ENCODE data around the gene HS3ST5.

Gene HS3ST5, protein sequence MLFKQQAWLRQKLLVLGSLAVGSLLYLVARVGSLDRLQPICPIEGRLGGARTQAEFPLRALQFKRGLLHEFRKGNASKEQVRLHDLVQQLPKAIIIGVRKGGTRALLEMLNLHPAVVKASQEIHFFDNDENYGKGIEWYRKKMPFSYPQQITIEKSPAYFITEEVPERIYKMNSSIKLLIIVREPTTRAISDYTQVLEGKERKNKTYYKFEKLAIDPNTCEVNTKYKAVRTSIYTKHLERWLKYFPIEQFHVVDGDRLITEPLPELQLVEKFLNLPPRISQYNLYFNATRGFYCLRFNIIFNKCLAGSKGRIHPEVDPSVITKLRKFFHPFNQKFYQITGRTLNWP

DNA sequence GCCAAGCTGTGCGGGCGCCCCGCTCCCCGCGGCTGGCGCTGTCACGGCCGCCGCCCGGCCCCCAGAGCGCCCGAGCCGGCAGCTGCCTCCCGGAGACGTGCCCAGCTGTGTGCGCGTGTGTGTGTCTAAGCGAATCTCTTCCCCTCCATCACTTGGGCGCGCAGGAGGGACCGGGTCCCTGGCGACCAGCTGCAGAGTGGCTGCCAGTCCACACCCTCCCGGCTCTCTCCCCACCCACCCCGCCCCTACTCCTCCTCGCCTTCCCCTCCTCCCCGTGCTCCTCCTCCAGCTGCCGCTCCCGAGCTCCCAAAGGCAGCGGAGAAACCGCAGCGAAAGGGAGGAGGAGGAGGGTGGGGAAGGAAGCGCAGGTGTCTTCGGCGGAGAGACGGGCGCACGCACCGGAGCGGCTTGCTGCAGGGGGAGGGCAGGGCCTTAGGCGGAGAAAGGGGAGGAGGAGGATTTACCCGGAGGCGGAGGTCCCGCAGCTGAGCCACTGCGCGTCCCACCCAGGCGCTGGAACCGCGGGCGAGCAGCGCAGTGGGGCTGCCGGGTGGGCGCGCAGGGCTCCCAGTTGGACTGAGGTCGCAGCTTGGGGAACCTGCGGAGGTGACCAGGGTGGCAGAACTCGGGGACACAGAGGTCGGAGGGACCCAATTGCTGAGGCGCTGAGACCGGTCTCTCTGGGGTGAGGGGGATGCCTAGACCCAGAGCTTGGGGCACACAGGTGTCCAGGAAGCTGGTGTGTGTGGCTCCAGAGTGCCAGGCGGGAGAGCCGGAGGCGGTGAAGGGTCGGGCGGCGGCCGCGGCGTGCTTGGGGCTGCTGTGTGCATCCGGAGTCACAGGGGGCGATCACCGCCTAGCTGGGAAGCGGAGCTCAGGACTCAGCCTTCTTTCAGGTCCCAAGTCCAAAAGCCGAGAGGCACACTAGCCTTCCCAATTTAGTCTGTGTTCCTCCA, at the start of gene HS3ST5:
Gene HS3ST5, minus strand, starts transcription at position 198 of the 956 bp plus-strand sequence. CDS start 280,178 bp downstream, outside the sequence.
- no peak for DNase-seq (ENCODE audit: low read depth)

DNA sequence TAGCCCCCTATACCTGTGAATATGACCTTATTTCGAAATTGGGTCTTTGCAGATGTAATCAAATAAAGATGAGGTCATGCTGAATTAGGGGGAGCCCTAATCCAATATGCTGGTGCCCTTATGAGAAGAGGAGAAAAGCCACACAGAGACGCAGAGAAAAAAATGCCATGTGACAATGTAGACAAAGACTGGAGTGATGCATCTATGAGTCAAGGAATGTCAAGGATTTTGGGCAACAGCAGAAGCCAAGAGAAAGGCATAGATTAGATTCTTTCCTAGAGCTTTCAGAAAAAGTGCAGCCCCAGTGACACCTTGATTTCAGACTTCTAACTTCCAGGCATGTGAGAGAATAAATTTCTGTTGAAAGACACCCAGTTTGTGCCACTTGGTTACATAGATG, 47.4 kb upstream of the HS3ST5 start:
- DNase-seq (ENCODE audit: low read depth), result peak; percentile 48

DNA sequence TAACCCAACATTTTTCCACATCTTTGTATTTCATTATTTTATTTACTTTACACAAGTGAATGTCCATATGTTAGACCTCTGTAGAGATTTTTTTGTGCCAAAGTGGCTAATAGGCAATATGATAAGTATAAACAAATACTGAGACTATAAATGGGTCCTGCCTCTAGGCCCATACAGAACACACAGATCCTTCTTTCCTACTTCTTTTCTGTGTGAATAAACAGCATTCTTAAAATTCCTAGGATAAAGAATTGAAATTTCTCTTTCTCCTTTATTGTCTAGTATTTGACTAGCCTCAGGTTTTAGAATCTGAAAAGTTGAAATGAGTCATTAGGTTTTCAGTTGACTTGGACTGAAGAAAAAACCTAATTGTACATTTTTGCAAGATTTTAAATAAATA, 46.3 kb upstream of the HS3ST5 start:
- DNase-seq (ENCODE audit: low read depth), result no peak

DNA sequence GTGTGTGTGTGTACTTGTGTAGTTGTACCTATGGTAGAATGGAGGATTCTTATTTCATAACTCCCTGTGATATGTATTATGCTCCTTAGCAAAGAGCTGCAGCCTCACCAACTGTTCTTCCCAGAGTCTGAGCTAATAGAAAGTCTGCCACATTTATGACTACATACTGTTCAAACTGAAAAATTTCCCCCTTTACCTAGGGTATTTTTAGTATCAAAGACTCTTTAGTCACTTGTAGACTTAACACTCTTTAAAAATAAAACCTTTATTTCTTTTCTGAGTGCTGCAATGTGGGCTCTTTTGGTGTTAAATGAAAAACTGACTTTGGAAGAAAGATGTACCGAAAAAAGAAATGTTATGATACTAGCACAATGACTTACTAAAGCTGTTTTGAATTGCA, 39.6 kb upstream of the HS3ST5 start:
- no peak for DNase-seq (ENCODE audit: low read depth)

DNA sequence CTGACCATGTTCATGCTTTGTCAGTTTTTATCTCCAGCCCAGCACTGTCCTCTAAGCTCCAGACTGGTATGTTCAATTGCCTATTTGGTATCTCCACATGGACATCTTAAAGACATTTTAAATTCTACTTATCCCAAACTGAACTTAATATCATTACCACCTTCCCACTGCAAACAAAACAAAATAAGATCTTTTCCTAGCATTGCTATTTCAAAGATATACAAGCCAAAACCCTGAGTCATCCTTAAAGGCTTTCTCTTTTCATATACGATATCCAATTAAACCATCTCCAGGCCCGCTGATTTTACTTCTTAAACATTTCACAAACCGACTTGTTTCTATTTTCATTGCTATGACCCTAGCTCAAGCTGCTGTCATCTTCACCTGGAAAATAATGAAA, 35.1 kb upstream of the HS3ST5 start:
- no peak for DNase-seq (ENCODE audit: low read depth)

DNA sequence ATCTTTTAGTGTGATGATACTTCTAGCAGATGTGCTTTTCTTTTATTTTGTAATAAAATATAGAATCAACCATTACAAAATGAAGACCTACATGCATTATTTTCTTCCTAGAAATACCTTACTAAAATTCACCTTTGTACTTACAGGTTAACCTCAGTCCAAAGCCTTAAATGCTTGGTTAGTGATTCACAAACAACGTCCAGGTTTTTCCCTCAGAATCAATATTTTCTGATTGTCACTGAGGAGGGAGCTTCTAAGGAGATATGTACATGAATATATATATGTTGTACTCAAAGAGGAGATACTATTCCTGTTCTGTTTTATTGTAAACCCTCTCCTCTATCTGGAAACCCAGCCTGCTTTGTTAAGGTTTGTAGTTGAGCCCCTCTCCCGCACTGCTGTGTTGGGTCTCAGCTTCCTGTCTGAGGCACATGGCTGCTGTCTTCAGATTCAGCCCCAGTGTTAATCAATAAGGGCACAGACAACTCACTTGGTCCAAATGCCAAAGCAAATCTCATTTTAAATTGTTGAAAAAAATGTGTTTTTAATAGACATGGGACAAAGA, 33.9 kb upstream of the HS3ST5 start:
- no peak for DNase-seq (ENCODE audit: low read depth)

DNA sequence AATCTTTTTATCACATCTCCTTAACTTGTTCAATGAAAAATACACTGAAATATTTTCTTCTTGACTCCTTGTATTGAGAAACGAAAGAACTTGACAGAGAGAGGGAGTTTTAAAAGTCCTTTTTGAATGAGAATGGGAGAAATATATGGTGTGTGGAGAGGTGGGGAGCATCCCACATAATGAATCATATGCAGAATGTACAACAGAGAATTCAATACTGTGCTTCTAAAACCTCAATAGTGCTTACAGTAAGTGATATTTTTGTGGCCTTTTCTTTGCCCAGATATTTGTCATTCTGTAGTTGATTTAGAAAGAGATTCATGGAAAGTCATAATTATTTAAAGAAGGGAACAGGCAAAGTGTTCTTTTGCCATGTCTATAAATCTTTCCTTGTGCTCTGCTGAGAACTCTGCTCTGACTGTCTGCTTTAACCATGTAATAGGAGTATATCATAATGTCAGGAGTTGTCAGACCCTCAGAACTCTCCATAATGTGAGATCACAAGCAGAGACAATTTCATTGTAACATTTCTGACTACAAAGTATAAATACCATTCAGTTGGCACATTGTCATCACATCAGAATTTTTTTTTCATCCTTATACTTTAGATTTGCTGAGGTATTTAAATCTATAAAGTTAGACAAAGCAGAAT, 32.8 kb upstream of the HS3ST5 start:
- no peak for DNase-seq (ENCODE audit: low read depth)

DNA sequence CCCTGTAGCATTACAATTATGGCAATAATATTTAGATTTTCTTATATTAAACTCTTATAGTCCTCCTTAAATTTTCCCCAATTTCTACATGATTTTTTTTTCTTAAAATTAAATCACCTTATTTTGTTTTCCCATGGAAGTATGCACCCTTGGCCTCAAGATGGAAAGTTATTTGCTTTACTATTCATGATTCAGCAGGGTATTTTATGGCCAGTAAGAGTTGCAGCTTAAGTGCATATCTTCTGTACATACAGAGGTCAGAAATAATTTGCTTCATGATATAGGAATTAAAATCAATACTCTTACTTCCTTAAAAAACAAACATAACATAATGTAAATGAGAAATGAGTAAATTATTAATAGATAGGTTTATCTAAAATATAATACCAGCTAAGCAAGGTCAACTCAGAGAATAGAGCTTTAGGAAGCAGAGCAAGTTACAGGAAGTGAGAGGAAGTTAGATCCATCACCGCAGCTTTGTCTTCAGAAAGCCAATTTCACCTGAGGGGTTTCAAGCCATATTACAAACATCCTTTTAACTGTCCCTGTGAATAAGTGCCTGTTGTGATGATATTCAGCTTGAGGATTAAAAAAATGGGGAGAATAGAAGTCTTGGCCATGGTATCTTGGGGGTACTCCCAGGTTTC, 24.6 kb upstream of the HS3ST5 start:
- DNase-seq (ENCODE audit: low read depth), result no peak

DNA sequence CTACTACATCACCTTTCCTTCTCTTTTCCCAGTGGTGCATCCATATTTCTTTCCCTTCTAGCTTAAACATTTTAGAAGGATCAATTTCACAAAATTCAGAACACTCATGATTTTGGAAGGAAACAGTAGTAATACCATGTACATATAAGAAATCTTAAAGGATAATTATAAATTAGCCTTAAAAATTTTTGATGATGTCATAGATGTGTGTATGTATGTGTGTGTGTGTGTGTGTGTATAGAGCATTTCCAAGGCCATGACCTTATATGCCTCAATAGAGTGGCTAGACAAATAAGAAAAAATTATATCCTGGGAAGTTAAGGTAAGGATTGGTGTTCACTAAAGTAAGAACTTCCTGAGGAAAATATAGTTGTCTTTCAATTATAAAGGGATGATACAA, 24.1 kb upstream of the HS3ST5 start:
- DNase-seq (ENCODE audit: low read depth), result no peak

DNA sequence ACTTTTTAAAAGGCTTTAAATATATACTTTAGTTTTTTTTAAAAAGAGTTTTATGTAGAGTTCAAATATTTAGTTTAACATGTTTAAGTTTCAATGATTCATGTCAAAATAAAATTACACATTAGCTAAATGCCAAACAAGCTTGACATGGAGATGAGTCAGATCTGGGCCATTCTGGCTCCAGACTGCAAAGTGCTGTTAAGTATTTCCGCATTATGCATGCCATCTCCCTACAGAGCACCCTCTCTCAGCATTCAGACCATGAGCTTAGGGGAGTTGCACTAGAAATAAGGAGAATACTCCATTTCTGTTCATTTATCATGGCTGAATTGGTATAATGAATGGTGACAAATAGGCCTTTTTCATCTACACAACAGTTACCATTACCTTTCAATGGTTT, 21.5 kb upstream of the HS3ST5 start:
- peak; percentile 78 for DNase-seq (ENCODE audit: low read depth)

DNA sequence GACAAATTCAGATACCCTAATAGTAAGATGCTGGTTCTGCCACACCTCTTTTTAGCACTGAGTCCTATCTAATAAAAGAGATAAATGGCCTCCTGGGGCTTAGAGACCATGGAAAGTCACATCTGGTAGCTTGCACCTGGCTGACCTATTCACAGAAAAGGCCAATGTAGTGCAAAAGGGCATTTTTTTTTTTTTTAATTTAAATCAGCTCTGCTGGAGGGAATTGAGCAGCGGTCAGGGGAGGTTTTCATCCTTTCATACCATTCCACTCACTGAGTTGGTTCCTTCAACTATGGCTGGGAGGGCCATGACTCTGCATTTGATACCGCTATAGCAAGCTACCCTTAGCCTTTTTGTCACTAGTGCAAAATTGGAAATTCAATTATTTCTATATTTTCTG, 20.1 kb upstream of the HS3ST5 start:
- no peak for DNase-seq (ENCODE audit: low read depth)

DNA sequence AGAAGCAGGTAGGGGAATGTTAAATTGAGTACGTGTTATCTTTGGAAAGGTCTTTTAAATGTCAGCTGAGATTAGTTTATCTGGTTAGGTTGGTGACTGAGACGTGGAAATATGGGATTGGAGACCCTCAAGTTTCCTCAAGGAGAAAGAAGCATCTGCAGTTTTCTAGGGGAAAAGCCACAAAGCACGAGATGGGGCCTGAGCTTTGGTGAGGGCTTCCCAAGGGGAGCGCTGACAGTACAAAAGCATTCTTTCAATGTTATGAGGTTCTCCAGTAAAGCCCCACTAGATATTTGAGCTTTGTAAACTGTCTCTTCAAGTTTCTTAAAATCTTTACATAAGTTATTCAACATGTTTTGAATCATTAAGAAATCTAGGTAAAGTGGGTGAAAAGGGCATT, 19.6 kb upstream of the HS3ST5 start:
- DNase-seq (ENCODE audit: low read depth), result no peak

DNA sequence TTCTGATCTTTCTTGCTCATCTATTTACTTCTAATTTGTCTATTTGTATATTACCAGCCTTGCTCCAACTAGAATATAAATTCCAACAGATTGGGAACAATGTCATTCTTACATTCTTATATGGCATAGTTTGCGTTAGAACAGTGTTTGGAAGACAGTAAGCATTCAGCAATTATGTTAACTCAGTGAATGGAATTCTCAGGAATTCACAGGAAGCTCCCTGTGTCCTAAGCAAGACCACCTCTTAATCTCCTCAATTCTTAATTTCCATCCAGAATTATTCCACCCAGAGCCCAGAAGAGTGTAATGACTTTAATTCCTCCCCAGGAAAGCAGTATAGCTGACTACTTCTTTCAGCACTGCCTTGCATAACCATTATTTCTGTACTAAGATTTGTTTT, 18.2 kb upstream of the HS3ST5 start:
- DNase-seq (ENCODE audit: low read depth), result no peak

DNA sequence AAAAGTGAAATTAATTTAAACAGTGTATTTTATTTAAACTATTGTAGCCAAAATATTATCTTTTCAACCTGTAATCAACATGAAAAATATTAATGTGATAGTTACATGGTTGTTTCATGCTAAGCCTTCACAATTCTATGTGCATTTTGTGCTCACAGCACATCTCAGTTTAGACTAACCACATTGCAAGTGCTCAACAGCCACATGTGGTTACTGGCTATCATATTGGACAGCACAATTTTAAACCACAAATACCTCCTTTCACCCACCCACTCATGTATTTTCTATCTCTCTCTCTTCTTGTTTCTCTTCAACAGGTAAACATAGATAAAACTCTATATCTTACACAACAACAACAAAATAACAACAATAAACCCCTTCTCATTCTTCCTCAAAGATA, 12.5 kb upstream of the HS3ST5 start:
- DNase-seq (ENCODE audit: low read depth), result no peak

DNA sequence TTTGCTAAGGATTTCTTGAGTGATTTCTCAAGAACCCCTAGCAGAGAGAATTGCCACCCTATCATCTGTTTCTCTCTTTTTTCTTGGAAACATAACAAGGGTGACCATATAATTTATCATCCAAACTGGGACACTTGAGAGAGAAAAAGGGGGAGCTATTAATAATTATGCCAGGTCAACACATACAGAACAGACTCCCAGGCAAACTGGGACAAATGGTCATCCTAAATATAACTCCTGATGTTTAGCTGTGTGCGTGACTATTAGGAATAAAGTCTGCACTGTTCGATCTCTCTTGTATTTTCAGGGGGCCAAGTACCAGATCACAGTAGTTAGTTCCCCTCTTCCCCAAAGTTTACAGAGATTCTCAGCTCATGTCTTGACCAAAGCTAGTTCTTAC, 11.7 kb upstream of the HS3ST5 start:
- no peak for DNase-seq (ENCODE audit: low read depth)

DNA sequence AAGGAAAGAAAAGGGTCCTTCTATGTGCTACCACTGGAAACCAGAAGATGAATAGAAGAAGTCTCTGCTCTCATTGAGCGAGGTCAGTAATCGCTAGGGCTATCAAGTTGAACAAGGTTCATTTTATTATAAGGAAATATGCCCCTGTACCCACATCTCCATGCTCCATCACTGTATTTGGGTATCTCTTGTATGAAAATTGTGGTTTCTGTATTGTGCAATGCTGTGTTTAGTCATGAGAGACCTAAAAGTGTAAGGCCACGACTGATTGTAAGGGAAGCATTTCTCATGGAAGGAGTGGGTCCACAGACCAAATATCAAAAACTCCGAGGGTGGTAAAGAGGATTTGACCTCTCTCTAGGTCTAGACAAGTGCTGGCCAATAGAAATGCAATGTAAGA, 3.6 kb upstream of the HS3ST5 start:
- no peak for DNase-seq (ENCODE audit: low read depth)

DNA sequence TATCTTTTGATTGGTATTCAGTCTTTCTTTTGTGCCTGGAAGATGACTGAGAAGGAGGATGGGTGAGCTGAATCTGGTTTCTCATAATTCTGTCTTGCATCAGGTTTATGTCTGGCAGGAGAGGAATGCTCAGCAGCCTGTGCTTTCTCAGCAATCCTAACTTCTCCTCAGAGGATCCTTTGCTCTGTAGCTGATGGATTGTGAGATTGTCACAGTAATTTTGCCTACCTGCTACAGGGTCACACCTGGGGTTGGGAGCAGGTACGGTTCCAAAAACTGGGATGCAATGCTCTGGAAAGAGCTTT, 2.1 kb upstream of the HS3ST5 start:
- DNase-seq (ENCODE audit: low read depth), result no peak

DNA sequence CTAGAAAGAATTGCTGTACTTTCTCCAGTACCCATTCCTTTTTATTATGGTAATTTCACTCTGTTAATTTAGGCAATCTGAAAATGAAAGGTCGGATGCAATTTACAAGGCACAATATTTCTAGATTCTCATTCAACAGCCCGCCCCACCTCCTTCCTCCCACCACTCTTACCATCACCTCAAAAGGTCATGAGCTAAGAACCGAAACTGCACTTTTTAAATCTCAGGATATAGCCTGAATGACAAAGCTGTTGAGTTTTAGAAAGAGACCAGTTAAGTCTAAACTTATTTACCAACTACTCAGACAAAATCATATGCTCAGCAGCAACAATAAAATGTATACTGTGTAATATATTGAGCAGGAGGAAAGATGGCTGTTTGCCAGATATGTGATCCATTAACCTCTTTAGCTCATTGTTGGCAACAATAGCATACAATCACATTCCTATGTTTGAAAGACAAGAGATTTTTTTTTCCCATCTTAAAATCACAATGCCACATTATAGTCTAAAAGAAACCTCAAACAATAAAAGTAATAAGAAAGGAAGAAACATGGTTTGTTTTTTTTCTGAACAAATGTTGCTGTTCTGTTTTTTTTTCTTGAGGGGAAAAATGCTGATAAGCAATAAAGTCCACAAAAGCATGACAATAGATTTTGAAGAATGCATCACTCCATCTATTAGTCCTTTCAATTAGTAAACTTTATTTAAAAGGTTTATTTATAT, 1.6 kb upstream of the HS3ST5 start:
- no peak for DNase-seq (ENCODE audit: low read depth)

DNA sequence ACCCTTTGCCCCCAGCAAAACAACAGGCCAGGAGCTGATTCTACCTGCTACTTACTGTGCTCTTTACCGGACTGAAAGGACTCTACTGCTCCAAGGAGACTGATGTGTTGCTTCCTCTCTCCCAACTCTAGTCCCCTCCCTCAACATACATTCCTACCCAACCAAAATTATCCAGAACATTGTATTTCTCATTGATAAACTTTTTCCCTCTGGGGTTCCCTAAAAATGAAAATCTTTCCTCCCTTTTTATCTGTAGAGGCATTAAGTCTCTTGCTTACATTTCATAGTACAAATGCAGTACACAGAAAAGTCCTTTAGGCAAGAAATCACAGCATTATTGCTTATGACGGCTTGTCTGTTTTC, 940 bp upstream of the HS3ST5 start:
- DNase-seq (ENCODE audit: low read depth), result no peak

DNA sequence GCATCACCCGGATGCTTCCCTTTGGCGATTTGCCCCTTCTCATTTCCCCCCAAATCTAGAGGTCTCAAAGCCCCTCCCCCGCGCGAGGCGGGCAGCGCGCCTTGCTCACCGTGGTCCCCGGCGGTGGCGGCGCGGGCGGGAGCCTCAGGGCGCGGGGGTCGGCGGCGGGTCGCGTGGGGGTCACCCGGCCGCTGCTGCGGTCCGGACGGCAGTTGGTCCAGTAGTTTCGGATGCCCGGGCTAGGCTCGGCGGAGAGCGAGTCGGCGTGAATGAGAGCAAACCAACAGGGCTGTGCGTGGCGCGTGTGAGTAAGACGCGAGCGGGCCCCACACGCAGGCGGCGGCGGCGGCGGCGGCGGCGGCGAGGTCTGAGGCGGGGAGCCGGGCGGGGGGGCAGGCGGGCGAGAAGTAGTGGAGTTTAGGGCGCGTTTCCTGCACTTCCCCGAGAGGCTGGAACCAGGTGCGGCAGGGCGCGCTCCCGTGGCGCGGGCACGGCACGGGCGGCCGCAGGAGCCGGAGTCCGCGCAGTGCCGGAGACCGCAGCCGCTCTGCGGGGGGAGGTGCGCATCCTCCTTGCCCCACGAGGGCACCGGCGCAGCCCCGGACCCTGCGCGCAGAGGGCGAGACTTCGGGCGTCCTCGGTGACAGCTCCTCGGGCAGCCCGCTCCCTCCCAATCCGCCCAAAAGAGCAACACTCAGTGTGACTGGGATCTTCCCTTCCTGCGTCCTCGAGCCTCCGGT, 567 bp downstream of the HS3ST5 start:
- no peak for DNase-seq (ENCODE audit: low read depth)

DNA sequence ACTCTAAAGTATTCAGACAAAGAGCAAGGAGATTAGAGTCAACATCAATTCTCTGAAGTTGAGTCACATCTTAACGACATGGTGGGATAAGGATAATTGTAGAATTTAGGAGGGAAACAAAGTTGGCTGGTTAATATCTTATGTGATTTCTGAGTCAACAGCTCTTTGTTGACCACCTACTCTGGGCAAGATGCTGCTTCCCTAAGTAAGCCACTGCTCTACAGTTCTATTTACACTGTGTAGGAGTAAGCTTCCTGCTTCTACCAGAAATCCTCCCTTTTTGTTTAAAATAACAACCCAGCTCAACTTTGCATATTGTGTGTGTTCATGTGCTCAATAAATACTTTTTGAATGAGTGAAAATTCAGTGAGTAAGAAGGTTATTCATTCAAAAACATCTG, 3.1 kb downstream of the HS3ST5 start:
- no peak for DNase-seq (ENCODE audit: low read depth)

Measured in HS-27A (cell line).